GM19025 (cell line): ENCODE measurements around the gene NAT14.
"Not testable (repeated sequence)": the region's sequence is repeated elsewhere in the genome, so short reads cannot be mapped to it uniquely, and the experiment has no call there.

Experiments
- ATAC-seq: cut with Tn5 transposase; IDR thresholded peaks from one replicate; pipeline ENCODE4 v1.9.1; 2021; ENCODE audit warnings: mild to moderate bottlenecking, low read depth, moderate library complexity; ENCODE audit not compliant: unreplicated experiment

NAT14 gene

DNA sequence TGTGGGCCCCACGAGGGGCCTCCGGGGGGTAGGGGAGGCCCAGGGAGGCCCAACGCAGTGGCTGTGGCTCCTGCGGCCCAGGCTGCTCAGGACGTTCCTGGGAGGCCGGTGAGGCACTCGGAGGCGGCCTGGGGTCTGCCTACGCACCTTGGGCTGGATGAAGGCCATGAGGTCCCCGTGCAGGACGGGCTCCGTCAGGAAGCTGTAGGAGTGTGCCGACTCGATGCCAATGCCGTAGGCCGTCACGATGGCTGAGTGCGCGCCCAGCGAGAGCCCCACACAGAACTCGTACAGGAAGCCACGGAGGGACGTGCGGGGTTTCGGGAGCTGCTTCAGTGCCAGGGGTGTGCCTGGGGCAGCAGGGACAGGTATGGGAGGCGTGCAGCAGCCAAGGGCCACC lies 46.0 kb downstream of the NAT14 start:
- ATAC-seq, result no peak

GRCh38 chr19:55534280-55534679 lies 49.3 kb downstream of the NAT14 start:
- ATAC-seq, result not testable (repeated sequence)

DNA sequence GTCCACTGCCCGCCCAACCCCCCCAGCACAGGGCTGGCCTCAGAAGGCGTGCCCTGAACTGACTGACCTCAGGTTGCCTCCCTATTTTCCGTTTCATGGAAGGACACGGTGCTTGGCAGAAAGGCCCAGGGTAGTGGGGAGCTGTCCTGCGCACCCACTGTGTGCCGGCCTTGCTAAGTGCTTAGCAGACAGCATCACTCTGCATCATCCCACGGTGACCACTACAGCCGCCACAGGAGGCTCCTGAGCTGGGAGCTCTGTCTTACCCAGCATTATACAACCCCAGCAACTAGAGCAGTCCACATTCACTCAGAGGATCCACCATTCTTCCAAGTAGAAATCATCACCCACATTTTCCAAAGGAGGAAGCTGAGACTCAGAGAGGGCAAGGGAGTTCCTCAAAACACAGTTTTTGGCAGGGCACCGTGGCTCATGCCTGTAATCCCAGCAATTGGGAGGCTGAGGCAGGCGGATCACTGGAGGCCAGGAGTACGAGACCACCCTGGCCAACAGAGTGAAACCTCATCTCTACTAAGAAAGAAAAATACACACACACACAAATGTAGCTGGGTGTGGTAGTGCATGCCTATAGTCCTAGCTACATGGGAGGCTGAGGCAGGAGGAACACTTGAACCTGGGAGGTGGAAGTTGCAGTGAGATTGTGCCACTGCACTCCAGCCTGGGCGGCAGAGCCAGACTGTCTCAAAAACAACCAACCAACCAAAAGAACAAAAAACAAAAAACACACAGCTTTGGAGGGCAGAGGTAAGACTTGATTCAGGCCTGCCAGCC lies 50.4 kb downstream of the NAT14 start:
- no peak for ATAC-seq

DNA sequence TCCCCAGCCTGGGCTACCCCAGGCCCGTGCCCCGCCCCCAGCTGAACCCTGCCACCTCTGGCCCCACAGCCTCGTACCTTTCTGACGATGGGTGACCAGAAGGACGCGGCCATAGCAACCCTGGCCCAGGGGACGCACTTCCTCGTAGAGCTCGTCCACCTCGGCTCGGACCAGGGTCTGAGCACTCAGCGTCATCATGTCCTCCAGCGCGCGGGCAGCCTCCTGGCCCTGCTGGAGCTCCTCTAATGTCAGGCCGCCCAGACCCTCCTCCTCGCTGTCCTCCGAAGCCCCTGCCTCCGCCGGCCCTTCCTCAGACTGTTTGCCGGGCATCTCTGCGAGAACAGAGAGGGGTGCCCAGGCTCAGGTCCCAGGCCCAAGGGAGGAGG lies 51.0 kb downstream of the NAT14 start:
- ATAC-seq, result no peak

DNA sequence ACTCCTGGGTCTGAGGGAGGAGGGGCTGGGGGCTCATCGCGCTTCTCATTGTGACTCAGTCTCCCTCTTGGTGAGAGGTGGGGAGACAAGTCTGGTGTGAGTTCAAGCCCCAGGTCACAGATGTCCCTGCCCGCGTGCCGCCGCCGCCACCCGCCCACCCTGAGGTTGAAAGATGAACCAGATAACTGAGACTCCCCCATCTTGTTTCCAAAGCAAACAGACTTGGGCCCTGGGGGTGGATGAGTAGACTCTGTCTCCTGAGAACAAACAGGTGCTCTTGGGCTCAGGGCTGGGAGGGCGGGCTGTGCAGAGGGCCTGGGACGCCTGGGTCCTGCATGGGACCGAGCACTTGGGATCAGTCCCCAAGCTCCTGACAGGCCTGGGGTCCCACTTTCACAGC lies 51.4 kb downstream of the NAT14 start:
- ATAC-seq, result no peak
